ENCODE measurements around the gene PHC1.
A peak's percentile ranks its signal among the peaks of the same experiment; 100 is the strongest.
"Not testable (repeated sequence)": the region's sequence is repeated elsewhere in the genome, so short reads cannot be mapped to it uniquely, and the experiment has no call there.

Gene PHC1

GRCh38 chr12:8911606-8912268, 2.6 kb upstream of the PHC1 start:
- DNase-seq, result no peak

GRCh38 chr12:8912914-8913313, 1.4 kb upstream of the PHC1 start:
- no peak for DNase-seq

- no peak for DNase-seq
Observed at GRCh38 chr12:8913702-8914032, 642 bp upstream of the PHC1 start.

- DNase-seq, result peak; percentile 64
Observed at GRCh38 chr12:8914716-8915526, 612 bp downstream of the PHC1 start.

GRCh38 chr12:8916154-8916553, 1.8 kb downstream of the PHC1 start:
- no peak for DNase-seq

GRCh38 chr12:8917031-8917430, 2.7 kb downstream of the PHC1 start:
- DNase-seq, result no peak

GRCh38 chr12:8917751-8918150, 3.4 kb downstream of the PHC1 start:
- no peak for DNase-seq

- not testable (repeated sequence) for DNase-seq
Observed at GRCh38 chr12:8919643-8920042, 5.3 kb downstream of the PHC1 start.

GRCh38 chr12:8922544-8922943, 8.2 kb downstream of the PHC1 start:
- no peak for DNase-seq

GRCh38 chr12:8930655-8931323, 16.5 kb downstream of the PHC1 start:
- DNase-seq, result not testable (repeated sequence)

- not testable (repeated sequence) for DNase-seq
Observed at GRCh38 chr12:8932464-8932863, 18.2 kb downstream of the PHC1 start.

- DNase-seq, result not testable (repeated sequence)
Observed at GRCh38 chr12:8934080-8934479, 19.8 kb downstream of the PHC1 start.

- DNase-seq, result no peak
Observed at GRCh38 chr12:8936735-8937134, 22.4 kb downstream of the PHC1 start.

- not testable (repeated sequence) for DNase-seq
Observed at GRCh38 chr12:8937842-8938442, 23.6 kb downstream of the PHC1 start.

GRCh38 chr12:8941691-8942478, 27.6 kb downstream of the PHC1 start:
- no peak for DNase-seq

GRCh38 chr12:8943565-8944186, 29.4 kb downstream of the PHC1 start:
- no peak for DNase-seq

- DNase-seq, result no peak
Observed at GRCh38 chr12:8946733-8947132, 32.4 kb downstream of the PHC1 start.

- no peak for DNase-seq
Observed at GRCh38 chr12:8947737-8948136, 33.4 kb downstream of the PHC1 start.

- DNase-seq, result no peak
Observed at GRCh38 chr12:8948701-8949341, 34.5 kb downstream of the PHC1 start.

GRCh38 chr12:8949342-8950220, 35.3 kb downstream of the PHC1 start, which contains the start of gene M6PR:
Gene M6PR, minus strand, starts transcription at chr12:8949645. Its CDS starts 3,241 bp downstream, at chr12:8946404.
- DNase-seq, result peak; percentile 89

GRCh38 chr12:8950221-8950527, 35.9 kb downstream of the PHC1 start:
- DNase-seq, result no peak
